HT-29 (cell line): ENCODE data around the gene STK33. TPM values are rescaled to one million over a fixed set of nuclear protein-coding genes. Genes with fewer than 3 reads are reported as not detected.
"Not testable (repeated sequence)": the region's sequence is repeated elsewhere in the genome, so short reads cannot be mapped to it uniquely, and the experiment has no call there.

Source experiments
- DNase-seq: peaks from one replicate; pipeline ENCODE4 v3.0.0-alpha.2; 2015; ENCODE audit warnings: low spot score
- total RNA-seq: library from RNA; depleted of rRNA; stranded (reverse); fragments of >200 nt; shearing (Covaris generic); gene quantifications from 2 replicates; pipeline ENCODE4 v1.2.3, GENCODE V29; 2014

The STK33 gene
- total RNA-seq, 1 experiment from 2014 or later, result not detected

DNA sequence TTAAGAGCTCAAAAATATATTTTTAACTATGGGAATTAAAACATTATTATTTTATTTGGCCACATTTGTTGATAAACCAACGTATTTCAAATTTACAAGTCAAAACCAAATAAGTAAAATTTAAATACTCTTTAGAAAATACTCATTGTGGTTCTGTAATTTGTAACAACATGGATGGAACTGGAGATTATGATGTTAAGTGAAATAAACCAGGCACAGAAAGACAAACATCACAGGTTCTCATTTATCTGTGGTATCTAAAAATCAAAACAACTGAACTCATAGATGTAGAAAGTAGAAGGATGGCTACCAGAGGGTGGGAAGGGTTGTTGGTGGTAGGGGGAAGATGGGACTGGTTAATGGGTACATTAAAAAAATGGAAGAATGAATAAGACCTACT is 50.8 kb downstream of the STK33 start:
- DNase-seq, result no peak

DNA sequence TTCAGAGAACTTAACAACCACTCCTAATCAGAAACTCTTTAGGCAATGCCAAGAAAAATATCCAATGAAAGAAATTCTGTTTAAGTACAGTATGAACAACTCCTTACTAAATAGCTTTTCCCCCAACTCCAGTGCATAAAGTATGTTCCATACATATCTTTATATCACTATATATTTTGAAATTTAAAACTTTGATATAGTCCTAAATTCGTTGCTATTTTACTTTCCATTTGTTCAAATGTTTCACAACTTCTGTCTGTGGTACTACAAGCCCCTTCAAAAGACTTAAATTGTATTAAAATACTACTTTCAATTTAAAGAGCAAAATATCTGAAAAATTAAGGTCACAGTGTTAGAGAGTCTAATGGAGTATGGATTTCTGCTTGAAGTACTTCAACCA is 52.6 kb downstream of the STK33 start:
- no peak for DNase-seq

DNA sequence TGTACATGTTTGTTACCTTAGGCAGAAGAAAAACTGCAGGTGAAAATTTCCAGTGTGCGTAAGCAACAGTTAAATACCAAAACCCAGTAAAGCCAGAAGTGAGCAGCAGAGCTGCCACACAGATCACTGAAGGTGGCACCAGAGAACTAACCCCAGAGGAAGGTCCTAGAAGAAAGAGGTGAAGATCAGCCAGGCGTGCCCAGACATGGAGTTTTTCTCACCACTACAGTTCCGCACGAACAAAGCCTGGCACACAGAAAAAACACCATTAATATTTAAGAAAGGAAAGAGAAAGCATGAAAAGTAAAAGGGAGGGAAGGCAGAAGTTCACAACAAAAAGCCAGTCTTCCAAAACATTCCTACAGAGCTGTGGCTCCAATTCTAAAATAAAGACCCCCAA is 60.7 kb downstream of the STK33 start:
- no peak for DNase-seq

DNA sequence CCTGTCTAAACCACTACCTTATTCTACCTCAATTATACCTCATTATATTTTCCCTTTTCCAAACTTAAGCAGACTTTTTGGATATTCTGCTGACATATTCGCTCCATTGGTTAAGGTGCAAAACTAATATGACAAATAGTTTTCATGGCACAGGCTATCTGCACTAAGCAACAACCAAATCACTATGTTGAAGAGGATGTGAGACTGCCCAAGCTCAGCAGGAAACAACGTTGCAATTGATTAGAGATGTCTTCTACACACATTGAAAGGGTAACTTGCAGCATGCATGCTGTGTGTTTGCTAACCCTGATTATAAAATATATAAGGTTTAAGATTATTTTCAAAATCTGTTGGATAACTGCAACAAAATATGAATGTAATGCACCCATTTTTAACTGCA is 61.6 kb downstream of the STK33 start:
- DNase-seq, result no peak

DNA sequence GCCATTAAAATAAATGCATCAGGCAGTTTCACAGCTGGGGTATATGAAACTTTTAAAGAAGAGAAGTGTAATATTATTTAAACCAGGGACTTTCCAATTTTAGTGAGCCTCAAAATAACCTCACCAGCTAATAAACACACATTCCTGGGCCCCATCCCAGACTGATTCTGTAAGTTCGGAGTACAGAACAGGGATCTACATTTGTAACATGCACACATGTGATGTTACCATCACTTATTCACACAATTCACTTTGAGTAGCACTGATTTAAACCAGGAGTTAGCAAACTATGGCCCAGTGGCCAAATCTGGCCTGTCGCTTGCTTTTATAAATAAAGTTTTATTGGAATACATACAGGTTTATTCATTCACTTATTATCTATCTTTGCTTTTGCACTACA is 62.0 kb downstream of the STK33 start:
- no peak for DNase-seq

DNA sequence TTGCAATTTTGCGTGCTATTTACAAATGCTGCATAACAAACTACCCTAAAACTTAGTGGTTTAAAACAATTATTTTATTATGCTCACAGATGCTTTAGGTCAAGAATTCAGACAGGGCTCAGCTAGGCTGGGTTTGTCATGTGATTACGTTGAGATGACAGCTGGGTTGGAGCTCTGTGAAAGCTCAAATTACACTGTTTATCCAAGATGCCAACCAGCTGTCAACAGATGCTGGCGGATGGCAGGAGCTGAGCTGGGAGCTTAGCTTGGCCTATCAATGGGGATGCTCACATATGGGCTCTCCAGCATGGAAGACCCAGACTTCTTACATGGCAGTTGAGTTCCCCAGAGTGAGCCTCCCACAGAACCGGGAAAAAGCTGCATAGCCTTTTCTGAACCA is 62.7 kb downstream of the STK33 start:
- no peak for DNase-seq

DNA sequence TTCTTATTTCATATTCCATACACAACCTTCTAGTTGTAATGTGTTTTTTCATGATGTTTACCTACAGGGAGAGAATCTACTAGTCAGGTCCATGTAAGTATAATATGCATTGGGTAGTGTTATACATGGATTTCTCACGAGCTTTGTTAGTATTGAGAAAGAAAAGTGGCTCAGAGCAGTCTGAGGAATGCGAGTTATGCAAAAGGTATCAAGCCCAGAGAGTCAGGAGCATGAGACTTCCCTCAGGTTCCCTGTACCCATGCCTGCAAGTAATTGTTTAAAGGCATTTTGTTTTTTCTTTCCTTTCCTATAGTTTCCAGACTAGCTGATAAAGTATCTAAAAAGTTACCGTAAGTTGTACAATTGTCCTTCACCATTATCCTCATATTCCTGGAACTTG is 66.1 kb downstream of the STK33 start:
- DNase-seq, result no peak

DNA sequence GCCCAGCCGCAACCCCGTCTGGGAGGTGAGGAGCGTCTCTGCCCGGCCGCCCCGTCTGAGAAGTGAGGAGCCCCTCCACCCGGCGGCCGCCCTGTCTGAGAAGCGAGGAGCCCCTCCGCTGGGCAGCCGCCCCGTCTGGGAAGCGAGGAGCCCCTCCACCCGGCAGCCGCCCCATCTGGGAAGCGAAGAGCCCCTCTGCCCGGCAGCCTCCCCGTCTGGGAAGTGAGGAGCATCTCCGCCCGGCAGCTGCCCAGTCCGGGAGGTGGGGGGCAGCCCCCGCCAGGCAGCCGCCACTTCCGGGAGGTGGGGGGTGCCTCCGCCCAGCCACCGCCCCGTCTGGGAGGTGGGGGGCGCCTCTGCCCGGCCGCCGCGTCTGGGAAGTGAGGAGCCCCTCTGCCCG is 70.6 kb downstream of the STK33 start:
- no peak for DNase-seq

DNA sequence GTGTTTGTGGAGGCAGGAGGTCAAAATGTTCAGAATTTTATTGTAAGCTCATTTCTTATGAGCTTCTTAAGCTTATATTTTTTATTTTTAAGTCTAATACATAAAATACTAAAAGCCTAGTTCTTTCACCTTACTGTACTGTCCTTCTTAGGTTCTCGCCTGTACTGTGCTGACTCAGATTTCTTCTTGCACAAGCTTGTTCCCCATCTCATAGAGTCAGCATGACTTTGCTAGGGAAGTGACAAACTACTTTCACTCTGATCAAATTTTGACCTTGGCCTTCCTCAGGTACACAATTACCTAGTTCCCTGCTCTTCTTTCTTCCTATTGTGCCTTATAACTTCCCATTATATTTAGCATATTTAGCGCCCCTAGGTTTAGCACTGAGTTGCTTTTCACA is 81.5 kb downstream of the STK33 start:
- no peak for DNase-seq

DNA sequence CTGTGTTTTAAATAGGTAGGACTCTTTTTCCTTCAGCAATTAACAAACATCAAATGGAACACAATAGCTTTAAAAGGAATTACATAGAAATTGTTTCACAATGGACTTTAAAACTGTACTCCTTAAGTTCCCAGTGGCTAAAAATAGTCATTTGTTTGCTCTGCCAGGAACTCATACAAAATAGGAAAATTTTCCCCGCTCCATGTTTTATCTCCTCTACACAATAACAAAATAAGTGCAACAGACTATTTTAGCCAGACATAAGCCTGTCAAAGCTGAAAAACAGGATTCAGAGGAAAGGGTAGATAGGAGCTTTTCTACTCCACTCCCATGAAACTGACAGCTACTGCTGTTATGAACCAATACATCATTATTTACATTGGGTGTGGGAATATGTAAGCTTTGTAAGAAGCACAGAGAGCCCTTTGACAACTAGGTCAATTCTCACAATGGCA is 90.1 kb downstream of the STK33 start:
- no peak for DNase-seq

DNA sequence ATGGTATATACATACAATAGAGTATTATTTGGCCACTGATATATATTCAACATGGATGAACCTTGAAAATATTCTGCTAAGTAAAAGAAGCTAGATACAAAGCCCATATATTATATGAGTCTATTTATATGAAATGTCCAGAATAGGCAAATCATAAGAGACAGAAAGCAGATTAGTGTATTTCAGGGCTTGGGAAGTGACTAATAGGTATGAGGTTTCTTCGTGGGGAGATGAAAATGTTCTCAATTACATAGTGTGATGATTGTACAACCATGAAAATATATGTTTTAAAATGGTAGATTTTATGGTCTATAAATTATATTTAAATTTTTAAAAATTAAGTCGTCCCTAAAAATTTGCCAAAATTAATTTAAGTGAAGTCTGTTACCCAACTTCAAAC is 92.2 kb downstream of the STK33 start:
- DNase-seq, result no peak

DNA sequence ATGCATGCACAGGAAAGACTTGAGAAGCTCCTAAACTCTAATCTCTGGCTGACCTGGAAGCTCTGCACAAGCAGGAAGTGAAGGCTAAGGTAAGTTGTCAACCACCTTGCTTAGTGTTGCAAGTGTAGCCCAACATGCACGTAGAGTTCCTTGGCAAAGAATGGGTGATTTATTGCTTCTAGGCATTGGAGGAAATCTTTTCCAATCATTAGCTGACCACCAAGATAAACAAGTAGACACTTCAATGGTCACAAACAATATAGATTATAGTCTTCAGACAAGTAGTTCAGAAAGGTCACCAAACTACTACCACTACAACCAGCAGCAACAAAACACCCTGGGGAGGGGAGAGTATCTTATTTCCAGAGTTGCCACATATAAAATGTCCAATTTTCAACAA is 105.6 kb downstream of the STK33 start:
- no peak for DNase-seq

DNA sequence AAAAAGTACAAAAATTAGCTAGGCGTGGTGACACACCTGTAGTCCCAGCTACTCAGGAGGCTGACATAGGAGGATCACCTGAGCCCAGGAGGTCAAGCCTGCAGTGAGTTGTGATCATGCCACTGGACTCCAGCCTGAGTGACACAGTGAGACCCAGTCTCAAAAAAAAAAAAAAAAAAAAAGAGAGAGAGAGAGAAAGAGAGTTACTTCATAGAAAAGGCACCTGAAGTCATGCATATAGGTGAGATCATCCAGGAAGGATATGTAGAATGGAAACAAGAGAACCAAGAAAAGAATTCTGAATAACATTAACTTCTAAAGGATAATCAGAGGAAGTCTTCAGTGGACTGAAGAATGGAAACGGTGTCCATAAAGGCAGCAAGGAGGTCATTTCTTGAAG is 106.8 kb downstream of the STK33 start:
- DNase-seq, result no peak

DNA sequence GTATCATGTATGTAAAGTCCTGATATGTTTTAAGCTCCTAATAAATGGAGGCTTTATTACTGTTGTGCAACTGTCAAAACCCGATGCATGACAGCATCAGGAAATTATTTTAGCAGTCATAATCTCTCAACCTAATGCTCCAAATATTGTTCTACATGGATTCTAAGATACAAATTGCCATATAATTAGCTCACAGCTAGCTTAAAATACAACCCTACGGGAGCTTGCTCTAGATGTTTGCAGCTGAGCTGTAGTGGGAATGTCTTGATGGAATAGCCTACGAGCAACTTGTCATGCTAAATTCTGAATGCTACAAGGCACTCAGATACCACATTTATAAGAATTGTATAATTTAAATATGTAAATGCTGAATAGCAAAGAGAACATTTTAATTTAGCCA is 109.8 kb downstream of the STK33 start:
- DNase-seq, result no peak

DNA sequence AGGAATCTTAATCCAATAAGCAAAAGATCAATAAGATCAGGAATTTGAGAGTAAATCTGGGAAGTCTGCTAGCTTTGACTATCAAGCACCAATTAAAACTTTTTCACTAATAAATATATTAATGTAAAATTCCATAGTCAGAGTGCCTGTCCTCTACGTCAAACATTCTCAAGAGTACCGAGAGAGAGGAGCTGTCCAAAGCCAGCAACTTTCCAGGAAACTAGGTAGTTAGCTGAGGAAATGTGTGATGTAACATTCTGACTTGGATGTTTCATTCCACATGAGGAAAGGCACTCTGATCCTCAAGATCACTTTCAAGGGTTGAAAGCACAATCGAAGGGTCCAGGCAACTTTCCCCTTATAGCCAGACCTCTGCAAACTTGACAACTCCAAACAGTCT is 113.2 kb downstream of the STK33 start:
- no peak for DNase-seq

DNA sequence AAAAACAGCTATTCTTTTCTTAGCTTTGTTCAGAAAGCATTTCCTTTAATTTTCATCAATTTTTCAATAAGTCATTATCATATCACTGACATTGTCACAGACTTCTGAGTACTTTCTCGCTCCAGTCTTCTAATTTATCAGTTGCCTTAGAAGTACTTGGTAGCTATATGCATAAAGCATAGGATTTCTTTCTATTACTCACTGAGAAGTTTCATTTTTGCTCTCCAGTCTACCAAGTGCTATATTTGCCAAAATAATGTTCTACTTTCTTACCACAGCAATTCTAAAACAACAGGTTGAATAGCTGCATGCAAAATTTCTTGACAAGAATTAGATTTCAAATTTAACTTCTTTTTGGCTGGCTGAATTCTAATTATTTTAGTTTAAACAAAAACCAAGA is 116.3 kb downstream of the STK33 start:
- DNase-seq, result no peak

DNA sequence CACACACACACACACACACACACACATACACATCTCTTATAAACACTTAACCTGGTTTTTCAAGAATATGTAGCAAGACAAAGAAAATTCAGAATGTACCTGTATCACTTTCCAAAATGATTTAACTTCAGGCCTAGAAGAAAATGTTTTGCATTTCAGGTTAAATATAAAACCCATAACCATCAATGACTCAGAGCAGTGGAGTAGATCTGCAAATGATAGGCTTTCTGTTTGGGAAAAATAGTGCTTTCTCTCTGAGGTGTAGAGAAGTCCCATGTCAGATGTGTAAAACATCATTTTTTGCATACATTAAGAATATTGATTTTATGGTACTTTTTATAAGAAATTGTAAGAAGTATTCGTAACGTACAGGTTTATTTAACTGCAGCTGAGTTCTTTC is 116.9 kb downstream of the STK33 start:
- no peak for DNase-seq

DNA sequence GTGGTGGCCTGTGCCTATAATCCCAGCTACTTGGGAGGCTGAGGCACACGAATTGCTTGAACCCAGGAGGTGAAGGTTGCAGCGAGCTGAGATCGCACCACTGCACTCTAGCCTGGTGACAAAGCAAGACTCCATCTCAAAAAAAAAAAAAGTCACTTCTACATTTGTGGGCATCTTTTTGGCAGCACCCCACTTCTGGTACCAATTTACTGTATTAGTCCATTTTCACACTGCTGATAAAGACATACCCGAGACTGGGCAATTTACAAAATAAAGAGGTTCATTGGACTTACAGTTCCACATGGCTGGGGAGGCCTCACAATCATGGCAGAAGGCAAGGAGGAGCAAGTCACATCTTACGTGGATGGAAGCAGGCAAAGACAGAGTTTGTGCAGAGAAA is 126.2 kb downstream of the STK33 start:
- DNase-seq, result not testable (repeated sequence)

DNA sequence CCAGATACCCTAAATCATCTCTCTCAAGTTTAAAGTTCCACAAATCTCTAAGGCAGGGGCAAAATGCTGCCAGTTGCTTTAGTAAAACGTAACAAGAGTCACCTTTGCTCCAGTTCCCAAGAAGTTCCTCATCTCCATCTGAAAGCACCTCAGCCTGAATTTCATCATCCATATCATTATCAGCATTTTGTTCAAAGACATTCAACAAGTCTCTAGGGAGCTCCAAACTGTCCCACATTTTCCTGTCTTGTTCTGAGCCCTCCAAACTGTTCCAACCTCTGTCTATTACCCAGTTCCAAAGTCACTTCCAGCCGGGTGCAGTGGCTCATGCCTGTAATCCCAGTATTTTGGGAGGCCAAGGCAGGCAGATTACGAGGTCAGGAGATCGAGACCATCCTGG is 126.7 kb downstream of the STK33 start:
- DNase-seq, result not testable (repeated sequence)

DNA sequence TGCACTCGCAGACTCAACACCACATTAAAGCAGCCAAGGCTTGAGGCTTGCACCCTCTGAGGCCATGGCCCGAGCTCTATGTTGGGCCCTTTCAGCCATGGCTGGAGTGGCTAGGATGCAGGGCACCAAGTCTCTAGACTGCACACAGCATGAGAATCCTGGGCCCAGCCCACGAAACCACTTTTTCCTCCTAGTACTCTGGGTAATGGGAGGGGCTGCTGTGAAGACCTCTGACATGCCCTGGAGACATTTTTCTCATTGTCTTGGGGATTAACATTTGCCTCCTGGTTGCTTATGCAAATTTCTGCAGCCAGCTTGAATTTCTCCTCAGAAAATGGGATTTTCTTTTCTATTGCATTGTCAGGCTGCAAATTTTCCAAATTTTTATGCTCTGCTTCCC is 127.1 kb downstream of the STK33 start:
- not testable (repeated sequence) for DNase-seq

DNA sequence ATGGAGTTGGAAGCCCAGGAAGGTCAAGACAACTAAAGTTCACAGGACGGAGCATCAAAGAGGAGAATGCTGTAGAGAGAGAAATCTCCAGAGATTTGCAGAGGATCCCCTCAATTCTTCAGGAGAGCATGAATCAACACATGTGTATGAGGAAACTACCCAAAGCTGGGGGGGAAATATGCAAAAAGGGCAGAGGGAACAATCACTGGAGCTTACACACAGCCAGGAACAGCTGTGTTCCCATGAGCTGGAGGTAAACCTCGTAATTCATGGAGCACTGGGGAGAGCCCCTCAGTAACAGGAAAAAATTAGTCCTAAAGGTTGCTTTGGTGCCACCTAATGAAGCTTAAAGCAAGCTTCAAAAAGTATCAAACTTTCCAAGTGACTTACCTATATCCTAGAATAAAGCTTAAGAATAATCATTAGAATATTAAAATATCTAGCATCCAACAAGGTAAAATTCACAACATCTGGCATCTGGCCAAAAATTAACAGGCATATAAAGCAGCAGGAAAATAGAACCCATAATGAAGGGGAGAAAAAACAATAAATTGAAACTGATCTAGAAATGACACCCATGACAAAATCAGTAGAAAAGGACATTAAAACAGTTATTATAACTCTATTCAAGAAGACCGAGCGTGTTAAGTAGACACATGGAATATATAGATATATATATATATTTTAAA is 134.2 kb downstream of the STK33 start:
- no peak for DNase-seq

DNA sequence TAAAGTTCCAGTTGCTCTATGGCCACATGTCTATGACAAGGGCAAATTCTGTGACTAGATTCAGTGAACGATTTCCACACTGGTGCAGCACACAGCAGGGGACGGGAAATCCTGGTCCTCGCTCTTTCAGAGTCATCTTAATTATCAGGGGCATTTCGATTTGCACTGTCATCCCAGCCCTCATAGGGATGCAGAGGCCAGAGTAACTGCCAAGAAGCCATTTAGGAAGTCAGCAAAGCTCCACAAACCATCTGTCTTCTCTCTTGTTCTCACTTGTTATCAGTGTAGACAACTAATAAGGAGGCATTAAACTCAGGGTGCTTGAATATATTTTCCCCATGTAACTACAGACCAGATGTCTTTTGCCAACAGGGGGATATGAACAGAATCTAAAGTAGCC is 151.7 kb downstream of the STK33 start:
- no peak for DNase-seq

DNA sequence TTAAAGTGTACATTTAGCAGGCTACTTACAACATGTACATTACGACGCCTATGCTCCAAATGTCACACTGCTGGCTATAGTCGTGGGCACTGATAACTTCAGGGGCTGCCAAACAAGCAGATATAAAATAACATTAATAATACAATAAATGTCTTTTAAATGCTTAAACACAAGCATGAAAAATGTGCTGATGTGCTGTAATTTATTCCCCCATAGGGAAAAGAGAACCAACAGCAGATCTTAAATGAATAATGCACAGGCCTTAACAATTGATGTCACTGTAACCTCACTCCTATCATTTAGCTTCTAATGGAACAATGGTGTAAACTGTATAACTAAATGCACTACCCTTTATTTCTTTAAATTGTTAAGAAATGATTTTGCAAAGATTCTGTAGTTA is 153.4 kb downstream of the STK33 start:
- no peak for DNase-seq

DNA sequence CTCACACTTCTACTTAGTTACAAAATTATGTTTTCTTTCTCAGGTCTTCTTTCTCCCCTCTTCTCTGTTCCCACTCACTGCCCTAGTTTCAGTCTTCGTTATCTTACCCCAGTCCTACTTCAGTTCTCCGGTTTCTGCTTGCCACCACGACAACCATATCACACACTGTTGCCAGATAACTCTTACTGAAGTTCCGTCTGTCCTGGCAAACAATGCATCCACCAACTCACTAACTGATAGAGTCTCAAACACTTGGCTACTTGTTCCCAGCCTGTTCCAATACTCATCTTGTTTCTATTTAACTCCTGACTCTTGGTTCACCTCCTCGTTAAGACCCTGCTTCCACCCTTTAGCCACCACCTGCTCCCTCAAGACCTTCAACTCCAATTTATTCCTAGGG is 164.5 kb downstream of the STK33 start:
- no peak for DNase-seq
